Neural cell (in vitro differentiated cells): Measurements from ENCODE around the gene LIG1.

ENCODE experiments used
- CTCF ChIP-seq: fragments of 450-650 bp; IDR thresholded peaks from 2 replicates; pipeline ENCODE4 v1.5.1; 2014; ENCODE audit warnings: antibody characterized with exemption, mild to moderate bottlenecking, moderate library complexity; ENCODE audit not compliant: poor library complexity, severe bottlenecking
- EP300 ChIP-seq: fragments of 450-650 bp; conservative IDR thresholded peaks from 2 replicates; pipeline ENCODE4 v1.6.1; 2014; ENCODE audit warnings: antibody characterized with exemption, mild to moderate bottlenecking, moderate library complexity; ENCODE audit not compliant: poor library complexity, severe bottlenecking
- EZH2 ChIP-seq: fragments of 200-600, 300-800 bp; shearing (Covaris generic), sonication (generic); IDR thresholded peaks from 2 replicates; pipeline ENCODE4 v1.6.1; 2014; ENCODE audit warnings: antibody characterized with exemption, low read length, borderline replicate concordance, mild to moderate bottlenecking; ENCODE audit not compliant: insufficient read depth, poor library complexity, severe bottlenecking
- MXI1 ChIP-seq: fragments of 450-650 bp; conservative IDR thresholded peaks from 2 replicates; pipeline ENCODE4 v1.6.1; 2014; ENCODE audit warnings: antibody characterized with exemption, mild to moderate bottlenecking; ENCODE audit not compliant: poor library complexity, severe bottlenecking
- POLR2AphosphoS5 ChIP-seq: IDR thresholded peaks from 2 replicates; pipeline ENCODE4 v1.6.1; 2012
- RAD21 ChIP-seq: fragments of 450-650 bp; conservative IDR thresholded peaks from 2 replicates; pipeline ENCODE4 v1.6.1; 2014; ENCODE audit warnings: antibody characterized with exemption, mild to moderate bottlenecking, moderate library complexity
- REST ChIP-seq: IDR thresholded peaks from 2 replicates; pipeline ENCODE4 v1.6.1; 2012; ENCODE audit warnings: borderline replicate concordance
- SMC3 ChIP-seq: fragments of 450-650 bp; conservative IDR thresholded peaks from 2 replicates; pipeline ENCODE4 v1.6.1; 2014; ENCODE audit warnings: antibody characterized with exemption, mild to moderate bottlenecking, moderate library complexity; ENCODE audit not compliant: poor library complexity
- TAF1 ChIP-seq: IDR thresholded peaks from 2 replicates; pipeline ENCODE4 v1.6.1; 2012; ENCODE audit warnings: low read depth

GRCh38 chr19:48169578-48169938 lies 586 bp downstream of the LIG1 start:
- TF ChIP-seq CTCF (no peak), EZH2 (no peak), RAD21 (no peak), POLR2AphosphoS5 (no peak), MXI1 (no peak), REST (no peak), EP300 (no peak), TAF1 (no peak), SMC3 (no peak)
